Thyroid gland (tissue), 4 donors: ENCODE data around the gene CCNQ. TPM values are rescaled to one million over a fixed set of nuclear protein-coding genes. Genes with fewer than 3 reads are reported as not detected.

Experiments
- DNase-seq, 2 donors: peaks; one replicate each; pipeline ENCODE4 v3.0.0-alpha.2; 2019
- H3K27ac ChIP-seq, 3 donors: fragments of 200-600 bp; sonication (generic); 1 replicate in 2 of 3; 2 replicates in 1 of 3; pipeline ENCODE4 v1.5.1; 2016 to 2019; ENCODE audit warnings: mild to moderate bottlenecking in 1 of 3, moderate library complexity in 1 of 3
- H3K27me3 ChIP-seq: fragments of 200-600 bp; sonication (generic); one replicate; pipeline ENCODE4 v1.5.1; 2019
- H3K36me3 ChIP-seq, 2 donors: fragments of 200-600 bp; sonication (generic); one replicate each; pipeline ENCODE4 v1.5.1; 2016 to 2019
- H3K4me1 ChIP-seq, 2 donors: fragments of 200-600 bp; sonication (generic); one replicate each; pipeline ENCODE4 v1.5.1; 2017 to 2019
- H3K4me3 ChIP-seq, 3 donors: fragments of 200-600 bp; sonication (generic); replicated peaks in 1 of 3; 1 replicate in 2 of 3; 2 replicates in 1 of 3; pipeline ENCODE4 v1.5.1; 2016; ENCODE audit warnings: mild to moderate bottlenecking in 1 of 3
- H3K9me3 ChIP-seq: fragments of 200-600 bp; sonication (generic); one replicate; pipeline ENCODE4 v1.5.1; 2017
- POLR2A ChIP-seq, 2 donors: fragments of 450-650 bp; IDR thresholded peaks; one replicate each; pipeline ENCODE4 v1.6.1; 2017; ENCODE audit warnings: antibody characterized with exemption in 2 of 2, mild to moderate bottlenecking in 2 of 2, moderate library complexity in 1 of 2
- WGBS, 2 donors: methylation state at CpG; one replicate each; pipeline ENCODE4 v1.1.5; 2017; 5-methylcytosine and 5-hydroxymethylcytosine counted together
- intact Hi-C: fragments of 100-400 bp; cut with DNase I; formaldehyde crosslinking; loops from one replicate; pipeline ENCODE4 v1.15.1; 2023
- total RNA-seq, 4 donors: library from RNA; depleted of rRNA; stranded (reverse); fragments of >200 nt; gene quantifications; one replicate each; pipeline ENCODE4 v1.2.3, GENCODE V29; 2016
- TF ChIP-seq, protein P1 (sequence below), 6 experiments: fragments of 200-600 bp in 3 of 6; fragments of 450-650 bp in 3 of 6; sonication (generic) in 3 of 6; IDR thresholded peaks; one replicate each; pipeline ENCODE4 v1.5.1; 2016 to 2019; ENCODE audit warnings: antibody characterized with exemption in 6 of 6, mild to moderate bottlenecking in 2 of 6, inconsistent platforms in 1 of 6, moderate library complexity in 1 of 6

The CCNQ gene
- total RNA-seq, 4 donors from 2014 or later, result 22.0 to 43.3 (median 33.0) TPM

- TF ChIP-seq, protein P1, sequence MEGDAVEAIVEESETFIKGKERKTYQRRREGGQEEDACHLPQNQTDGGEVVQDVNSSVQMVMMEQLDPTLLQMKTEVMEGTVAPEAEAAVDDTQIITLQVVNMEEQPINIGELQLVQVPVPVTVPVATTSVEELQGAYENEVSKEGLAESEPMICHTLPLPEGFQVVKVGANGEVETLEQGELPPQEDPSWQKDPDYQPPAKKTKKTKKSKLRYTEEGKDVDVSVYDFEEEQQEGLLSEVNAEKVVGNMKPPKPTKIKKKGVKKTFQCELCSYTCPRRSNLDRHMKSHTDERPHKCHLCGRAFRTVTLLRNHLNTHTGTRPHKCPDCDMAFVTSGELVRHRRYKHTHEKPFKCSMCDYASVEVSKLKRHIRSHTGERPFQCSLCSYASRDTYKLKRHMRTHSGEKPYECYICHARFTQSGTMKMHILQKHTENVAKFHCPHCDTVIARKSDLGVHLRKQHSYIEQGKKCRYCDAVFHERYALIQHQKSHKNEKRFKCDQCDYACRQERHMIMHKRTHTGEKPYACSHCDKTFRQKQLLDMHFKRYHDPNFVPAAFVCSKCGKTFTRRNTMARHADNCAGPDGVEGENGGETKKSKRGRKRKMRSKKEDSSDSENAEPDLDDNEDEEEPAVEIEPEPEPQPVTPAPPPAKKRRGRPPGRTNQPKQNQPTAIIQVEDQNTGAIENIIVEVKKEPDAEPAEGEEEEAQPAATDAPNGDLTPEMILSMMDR (IDR thresholded peaks at IDR 0.05), result no peak
- no peak for TF ChIP-seq POLR2A (IDR thresholded peaks at IDR 0.05)
- no peak overlapping the region for H3K4me3 ChIP-seq
- no peaks in the 10 kb centered on the region for H3K27me3 ChIP-seq
- 41% methylated on average over 5 of the region's 14 CpGs; no CpG with 5 or more reads in 1 of the 2 donors for WGBS, 2 donors
- intact Hi-C loops, result no loop called here
- no peaks in the 10 kb centered on the region for H3K36me3 ChIP-seq
- no peak for DNase-seq
- no peaks in the 10 kb centered on the region for H3K9me3 ChIP-seq
- H3K27ac ChIP-seq, result no peak overlapping the region
- peaks cover 0 to 5% of the 10 kb centered on the region in 2 donors for H3K4me1 ChIP-seq
Observed at GRCh38 chrX:153611298-153612095, 12.6 kb upstream of the CCNQ start.

DNA sequence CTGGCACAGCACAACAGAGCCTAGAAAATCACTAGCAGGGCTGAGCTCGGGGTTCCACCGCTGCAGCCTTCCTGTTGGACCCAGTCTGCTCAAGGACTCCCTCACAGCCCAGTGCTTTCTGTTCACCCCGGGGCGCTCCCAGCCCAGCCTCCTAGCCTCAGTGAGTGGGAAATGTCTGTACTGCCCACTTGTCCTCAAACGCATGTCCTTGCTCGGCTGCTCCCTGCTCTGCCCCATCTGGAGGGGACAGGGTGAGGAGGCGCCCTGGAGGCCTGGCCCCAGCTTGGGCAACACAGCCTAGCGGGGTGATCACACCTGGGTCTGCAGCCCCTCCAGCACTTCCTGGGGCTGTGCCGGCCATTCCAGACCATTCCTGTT, 11.9 kb upstream of the CCNQ start:
- 13 to 67% methylated on average over 1 of the region's 9 CpGs for WGBS, 2 donors
- no peaks in the 10 kb centered on the region for H3K27me3 ChIP-seq

GRCh38 chrX:153609917-153610835, 11.2 kb upstream of the CCNQ start:
- peak; percentile 68 to 70 for DNase-seq
- H3K4me3 ChIP-seq, result peak overlapping the region in 1 of 3 donors; percentile 30
- no peaks in the 10 kb centered on the region for H3K27me3 ChIP-seq
- no peaks in the 10 kb centered on the region for H3K36me3 ChIP-seq
- no peak overlapping the region for H3K27ac ChIP-seq
- TF ChIP-seq POLR2A (IDR thresholded peaks at IDR 0.05), result no peak
- TF ChIP-seq, protein P1 (IDR thresholded peaks at IDR 0.05), result peak; percentile 27 to 79 (median 53)
- 0% methylated on average over 1 of the region's 63 CpGs; no CpG with 5 or more reads in 1 of the 2 donors for WGBS, 2 donors
- no peaks in the 10 kb centered on the region for H3K9me3 ChIP-seq
- intact Hi-C loops, result loop anchor here (5.0 kb wide), 1 partner anchor 57 kb away; no protein-coding TSS in a partner anchor
- H3K4me1 ChIP-seq, result peaks cover 0 to 5% of the 10 kb centered on the region in 2 donors

More for the DNA sequence above, 11.9 kb upstream of the CCNQ start:
- peaks cover 0 to 5% of the 10 kb centered on the region in 2 donors for H3K4me1 ChIP-seq
- no peak for TF ChIP-seq POLR2A (IDR thresholded peaks at IDR 0.05)
- TF ChIP-seq, protein P1 (IDR thresholded peaks at IDR 0.05), result no peak
- no peak for DNase-seq
- H3K9me3 ChIP-seq, result no peaks in the 10 kb centered on the region
- intact Hi-C loops, result no loop called here
- no peak overlapping the region for H3K4me3 ChIP-seq
- H3K27ac ChIP-seq, result no peak overlapping the region
- no peaks in the 10 kb centered on the region for H3K36me3 ChIP-seq

- Histone ChIP-seq H3K9me3 (no peaks in the 10 kb centered on the region), H3K27ac (no peak overlapping the region), H3K4me3 (no peak overlapping the region), H3K4me1 (peaks cover 0 to 5% of the 10 kb centered on the region in 2 donors), H3K36me3 (no peaks in the 10 kb centered on the region), H3K27me3 (no peaks in the 10 kb centered on the region)
- TF ChIP-seq, protein P1 (IDR thresholded peaks at IDR 0.05), result no peak
- no peak for TF ChIP-seq POLR2A (IDR thresholded peaks at IDR 0.05)
- intact Hi-C loops, result loop anchor here (5.0 kb wide), 1 partner anchor 58 kb away; no protein-coding TSS in a partner anchor
- no peak for DNase-seq
- WGBS, 2 donors, result 65 to 66% methylated on average over 4 of the region's 4 CpGs
Observed at GRCh38 chrX:153608806-153609205, 9.9 kb upstream of the CCNQ start.
